NCI-H2196 (cell line): ENCODE data around the gene STIM1.

Experiments
- DNase-seq: peaks from one replicate; lab custom pipeline; 2025; ENCODE audit not compliant: unreplicated experiment; lab: John Stamatoyannopoulos, UW

Gene STIM1

DNA sequence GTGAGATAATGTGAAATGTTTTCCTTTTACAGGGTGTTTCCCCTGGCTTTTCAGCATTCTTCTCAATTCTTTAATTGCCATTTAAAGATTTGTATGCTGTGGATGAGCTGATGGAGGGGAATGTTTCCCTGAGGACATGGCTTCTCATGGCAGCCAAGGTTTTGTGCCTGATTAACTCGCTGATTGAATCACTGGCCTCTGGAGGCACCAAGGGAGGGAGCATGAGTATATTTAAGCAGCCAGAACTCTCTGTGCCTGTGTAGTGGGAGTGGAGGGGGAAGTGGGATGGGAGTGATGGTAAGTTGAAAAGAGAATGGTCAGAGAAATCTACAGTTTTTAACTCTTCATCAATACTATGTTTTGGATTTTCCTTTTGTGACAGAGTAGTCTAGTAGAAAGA is 88.7 kb downstream of the STIM1 start:
- DNase-seq: no peak

DNA sequence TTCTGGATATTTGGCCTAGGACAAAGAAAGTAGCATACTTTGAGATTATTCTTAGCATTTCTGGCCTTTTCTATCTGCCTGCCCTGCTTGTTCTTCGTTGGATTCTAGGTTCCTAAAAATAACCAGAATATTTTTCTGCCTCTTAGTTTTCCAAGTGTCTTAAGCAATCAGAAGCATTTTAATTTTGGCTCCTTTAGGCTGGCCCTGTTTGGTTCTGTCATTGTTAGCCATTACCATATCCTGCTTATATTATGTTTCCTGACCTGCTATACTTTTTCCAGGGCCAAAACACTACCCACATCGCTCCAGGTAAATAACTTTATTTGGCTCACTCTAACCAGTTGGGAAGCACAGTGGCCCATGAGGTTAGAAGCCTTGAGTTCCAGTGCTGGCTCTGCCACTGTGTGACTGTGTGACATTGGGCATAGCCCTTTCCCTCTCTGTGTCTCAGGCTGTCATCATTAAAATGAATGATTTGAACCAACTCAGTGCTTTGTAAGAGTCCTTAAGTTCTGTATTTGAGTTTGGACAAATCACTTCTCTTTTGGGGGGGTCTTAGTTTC is 91.1 kb downstream of the STIM1 start:
- no peak for DNase-seq

DNA sequence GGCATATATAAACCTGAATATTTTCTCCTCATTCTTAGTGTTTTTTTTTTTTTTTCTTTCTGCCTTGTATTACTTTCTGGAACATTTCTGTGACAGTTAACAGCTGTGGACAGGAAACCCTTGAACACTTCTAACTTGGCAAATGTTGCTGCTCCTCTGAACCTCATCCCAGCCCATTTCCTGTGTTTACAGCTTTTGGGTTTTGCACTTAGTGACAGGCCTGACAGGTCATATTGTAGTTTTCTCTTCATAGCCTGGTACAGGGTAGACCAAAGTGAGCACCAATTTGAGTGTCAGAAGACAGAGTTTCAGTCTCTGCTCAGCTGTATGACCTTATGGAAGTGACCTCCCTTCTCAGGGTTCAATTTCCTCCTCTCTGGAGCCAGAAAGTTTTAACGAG is 91.6 kb downstream of the STIM1 start:
- peak; percentile 22 for DNase-seq

DNA sequence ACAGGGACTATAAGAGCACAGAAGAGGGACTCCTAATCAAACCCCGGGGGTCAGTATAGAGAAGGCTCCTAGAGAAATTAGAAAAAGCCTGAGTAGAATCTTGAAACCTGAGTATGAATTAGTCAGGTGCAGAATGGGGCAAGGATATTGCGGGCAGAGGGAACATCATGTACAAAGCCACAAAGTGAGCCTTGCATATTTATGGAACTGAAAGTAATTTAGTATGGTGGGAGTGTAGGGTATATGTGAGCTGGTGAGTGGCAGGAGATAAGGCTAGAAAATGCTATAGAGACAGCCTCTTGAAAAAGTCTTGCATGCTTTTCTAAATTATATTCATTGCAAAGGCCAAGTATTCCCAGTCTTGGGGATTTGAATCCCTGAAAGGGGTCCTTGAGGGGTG is 93.7 kb downstream of the STIM1 start:
- no peak for DNase-seq

DNA sequence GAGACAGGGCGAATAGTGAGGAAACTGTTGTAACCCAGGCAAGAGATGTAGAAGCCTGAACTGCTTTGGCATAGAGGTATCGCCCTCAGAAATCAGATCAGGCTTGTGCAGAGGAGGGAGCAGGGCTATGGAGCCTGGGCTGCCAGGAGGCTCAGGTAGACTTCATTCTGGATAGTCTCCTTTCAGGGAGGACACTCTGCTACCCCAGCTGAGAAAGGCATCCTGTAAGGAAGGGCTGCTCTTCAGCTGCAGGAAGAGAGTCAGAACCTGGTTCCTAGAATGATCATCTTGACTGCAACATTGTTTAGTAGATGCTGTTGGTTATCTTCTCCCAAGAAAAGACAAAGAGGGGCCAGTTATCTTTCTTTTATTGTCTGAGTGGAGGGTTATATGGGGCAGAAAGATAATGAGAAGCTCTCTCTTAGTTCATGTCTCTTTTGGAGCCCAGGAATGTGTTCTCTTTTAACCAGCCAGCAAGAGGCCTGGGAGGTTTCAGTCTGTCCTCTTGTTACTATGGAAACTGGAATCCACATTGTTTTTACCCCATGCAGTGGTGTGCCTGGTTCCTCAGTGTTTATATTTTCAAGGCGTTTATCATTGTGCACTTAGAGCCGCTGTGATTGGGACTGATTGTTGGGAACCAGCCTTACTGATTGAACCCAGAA is 95.7 kb downstream of the STIM1 start:
- no peak for DNase-seq

DNA sequence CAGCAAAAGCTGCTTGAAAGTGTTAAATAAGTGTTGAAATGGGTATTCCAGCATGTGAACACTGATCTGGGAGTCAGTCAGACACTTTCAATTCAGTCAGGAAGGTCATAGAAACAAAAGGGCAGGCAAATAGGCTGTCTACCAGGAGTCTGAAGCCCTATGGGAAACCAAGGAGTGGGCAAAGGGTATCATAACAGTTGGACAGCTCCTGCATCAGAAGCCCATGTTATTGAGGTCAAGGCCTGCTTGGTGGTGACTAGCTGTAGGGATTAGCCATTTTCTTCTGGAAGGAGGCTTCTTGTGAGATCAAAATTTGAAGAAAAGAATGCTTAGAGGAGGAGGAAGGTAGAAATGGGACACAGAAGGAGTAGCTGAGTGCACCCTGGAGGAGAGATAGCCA is 97.3 kb downstream of the STIM1 start:
- no peak for DNase-seq

DNA sequence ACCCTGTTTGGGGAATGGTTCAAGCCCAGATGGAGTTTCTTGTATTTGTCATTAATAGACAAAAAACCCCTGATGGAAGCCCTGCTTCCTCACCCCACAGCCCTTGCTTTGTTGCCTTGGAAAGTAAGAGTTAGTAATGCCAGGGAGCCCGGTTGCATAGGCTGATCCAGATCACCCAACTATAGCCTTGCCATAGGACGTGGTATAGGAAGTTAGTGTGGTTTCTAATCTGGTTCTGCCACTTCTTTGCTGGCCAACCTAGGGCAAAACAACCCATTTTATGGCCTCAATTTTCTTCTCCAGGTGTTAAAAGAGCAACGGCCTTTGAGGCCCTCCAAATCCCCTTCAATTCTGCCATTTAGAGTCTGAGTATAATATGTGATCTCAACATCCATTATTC is 97.9 kb downstream of the STIM1 start:
- DNase-seq: no peak

DNA sequence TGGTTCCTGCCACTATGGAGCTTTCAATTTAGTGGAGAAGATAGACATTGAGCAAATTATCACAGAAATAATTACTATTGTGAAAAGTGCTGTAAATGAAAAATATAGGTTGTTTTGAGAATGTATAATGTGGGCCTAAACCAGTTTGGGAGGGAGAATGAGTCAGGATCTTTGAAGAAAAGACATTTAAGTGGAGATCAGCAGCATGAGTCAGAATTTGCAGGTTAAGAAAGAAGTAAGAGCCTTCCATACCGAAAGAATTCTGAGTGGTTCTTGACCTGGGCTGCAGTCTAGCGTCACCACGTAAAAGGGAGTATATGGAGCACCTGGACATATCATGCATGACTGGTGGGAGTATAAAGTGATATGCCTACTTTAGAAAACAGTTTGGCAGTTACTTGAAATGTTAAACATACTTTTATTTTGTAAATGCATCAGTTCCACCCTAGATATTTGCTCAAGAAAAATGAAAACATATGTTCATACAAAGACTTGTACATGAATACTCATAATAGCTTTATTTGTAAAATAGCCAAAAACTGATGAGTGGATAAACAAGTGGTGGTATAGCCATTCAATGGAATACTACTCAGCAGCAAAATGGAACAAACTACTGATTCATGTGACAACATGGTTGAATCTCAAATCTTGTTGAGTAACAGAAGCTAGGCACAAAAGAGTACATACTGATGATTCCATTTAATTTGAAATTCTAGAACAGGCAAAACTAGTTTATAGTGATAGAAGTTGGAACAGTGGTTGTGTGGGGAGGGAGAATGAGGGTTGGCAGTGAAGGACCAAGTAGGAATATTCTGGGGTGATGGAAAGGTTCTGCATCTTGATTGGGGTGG is 99.2 kb downstream of the STIM1 start:
- DNase-seq: no peak

DNA sequence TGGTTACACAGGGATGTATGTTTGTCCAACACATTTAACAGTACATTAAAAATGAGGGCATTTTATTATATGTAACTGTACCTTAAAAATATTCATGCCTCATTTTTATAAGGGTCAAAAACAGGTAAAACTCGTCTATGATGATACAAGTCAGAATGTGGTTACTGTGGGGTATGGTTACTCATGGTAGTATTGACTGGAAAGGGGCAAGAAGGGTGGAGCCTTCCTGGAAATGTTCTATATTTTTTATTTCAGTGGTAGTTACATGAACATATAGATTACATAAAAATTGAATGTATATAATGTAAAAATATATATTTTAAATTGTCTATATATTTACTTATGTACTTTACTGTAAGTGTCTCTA is 99.8 kb downstream of the STIM1 start:
- DNase-seq: no peak

DNA sequence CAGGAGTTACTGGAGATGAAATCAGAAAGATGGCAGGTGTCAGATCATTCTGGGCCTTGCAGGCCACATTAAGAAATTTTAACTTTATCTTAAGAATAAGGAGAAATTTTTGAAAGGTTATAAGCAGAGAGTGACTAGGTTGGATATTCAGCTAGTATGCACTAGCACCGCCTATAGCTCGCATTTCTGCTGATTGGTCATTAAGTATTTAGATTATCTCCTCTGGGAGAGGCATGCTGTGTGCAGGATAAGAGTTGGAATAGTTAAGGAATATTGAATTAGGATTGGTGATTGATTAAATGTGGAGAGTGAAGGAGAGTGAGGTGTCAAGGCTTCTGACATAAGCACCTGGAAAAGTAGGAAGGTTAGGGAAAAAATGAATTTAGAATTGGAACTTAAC is 100.6 kb downstream of the STIM1 start:
- DNase-seq: no peak

DNA sequence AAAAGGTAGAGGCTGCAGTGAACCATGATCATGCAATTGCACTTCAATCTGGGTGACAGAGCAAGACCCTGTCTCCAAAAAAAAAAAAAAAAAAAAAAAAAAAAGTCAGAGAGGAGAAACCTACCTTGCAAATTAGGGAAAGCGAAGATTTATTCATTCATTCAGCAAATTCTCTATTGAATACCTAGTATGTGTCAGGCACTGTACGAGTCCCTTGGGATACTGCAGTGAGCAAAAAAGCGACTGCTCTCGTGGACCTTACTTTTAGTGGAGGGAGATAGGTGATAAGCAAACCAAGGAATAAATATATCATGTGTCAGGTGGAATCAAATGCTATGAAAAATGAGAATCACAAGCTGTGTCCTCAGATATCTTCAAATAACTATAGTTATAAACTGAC is 101.3 kb downstream of the STIM1 start:
- DNase-seq: no peak

DNA sequence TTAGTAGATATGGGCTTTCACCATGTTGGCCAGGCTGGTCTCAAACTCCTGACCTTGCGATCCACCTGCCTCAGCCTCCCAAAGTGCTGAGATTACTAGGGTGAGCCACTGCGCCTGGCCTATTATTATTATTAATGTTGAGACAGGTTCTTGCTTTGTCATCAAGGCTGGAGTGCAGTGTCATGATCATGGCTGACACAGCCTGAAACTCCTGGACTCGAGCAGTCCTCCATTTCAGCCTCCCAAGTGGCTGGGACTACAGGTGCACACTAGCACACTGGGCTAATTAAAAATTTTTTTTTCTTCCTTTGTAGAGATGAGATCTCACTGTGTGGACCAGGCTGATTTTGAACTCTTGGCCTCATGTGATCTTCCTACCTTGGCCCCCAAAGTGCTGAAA is 102.0 kb downstream of the STIM1 start:
- DNase-seq: no peak

DNA sequence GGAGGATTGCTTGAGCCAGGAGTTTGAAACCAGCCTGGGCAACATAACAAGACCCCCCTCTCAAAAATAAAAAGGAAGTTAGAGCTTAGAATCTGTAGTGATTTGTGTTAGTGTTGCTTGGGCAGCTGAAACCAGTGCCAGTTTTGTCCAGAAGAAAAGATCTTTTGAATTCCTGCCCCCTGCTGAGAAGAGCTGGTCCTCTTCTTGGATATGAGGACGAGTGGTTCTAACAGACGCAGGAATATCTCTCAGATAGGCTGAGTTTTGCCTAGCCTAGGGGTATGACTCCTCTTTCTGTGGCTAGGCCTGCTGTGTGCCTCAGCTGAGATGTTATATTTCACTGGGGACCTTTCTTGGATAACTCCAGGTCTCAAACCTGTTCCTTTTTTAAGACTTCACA is 102.8 kb downstream of the STIM1 start:
- no peak for DNase-seq

DNA sequence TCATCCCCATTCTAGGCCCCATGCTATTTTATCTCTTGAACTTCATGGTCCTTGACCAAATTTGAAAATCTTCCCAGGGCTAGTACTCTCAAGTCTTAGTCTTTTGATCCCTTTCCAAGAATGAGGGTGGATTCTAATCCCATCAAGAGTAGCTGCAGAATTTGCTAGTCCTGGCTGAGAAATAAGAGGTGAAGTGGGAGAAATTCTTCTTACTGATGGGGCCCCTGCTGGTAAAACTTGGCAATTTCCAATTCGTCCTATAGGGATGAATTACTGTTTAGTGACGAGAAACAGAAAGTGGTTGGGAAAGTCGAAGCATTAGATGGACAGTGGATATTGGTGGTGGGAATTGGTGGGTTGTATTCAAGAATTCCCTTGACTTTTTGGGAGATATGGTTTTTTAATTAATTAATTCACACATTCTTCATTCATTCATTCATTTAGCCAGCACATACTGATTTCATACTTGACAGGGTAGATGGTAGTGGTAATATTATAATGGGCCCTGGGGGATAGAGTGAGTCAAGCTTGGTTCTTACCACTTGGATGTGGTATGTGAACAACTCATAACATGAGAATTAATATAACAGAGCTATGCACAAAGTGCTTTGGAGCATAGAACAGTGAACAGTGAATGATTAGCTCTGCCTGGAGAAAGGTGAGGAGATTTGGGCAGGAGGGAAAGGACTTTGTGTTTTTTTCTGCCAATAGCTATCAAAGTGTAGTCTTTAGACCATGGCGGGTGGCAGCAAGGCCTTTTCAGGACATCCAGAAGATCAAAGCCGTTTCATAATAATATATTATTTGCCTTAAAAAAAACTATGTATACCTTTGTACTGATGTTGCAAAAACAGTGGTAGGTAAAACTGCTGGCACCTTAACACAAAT is 103.8 kb downstream of the STIM1 start:
- no peak for DNase-seq

DNA sequence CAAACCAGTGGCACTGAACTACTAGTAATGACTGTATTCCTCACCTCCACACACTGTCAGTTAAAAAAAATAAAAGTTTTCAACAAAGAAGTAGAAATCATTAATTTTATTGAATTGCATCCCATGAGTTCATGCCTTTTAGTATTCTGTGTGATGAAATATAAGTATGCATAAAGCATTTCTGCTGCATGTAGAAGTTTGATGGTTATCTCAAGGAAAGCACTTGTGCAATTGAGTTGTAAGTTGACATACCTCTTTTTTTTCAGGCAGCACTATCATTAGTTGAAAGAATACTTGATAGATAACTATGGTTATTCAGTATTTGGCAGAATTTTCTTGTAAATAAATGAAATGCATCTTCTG is 104.4 kb downstream of the STIM1 start:
- no peak for DNase-seq

DNA sequence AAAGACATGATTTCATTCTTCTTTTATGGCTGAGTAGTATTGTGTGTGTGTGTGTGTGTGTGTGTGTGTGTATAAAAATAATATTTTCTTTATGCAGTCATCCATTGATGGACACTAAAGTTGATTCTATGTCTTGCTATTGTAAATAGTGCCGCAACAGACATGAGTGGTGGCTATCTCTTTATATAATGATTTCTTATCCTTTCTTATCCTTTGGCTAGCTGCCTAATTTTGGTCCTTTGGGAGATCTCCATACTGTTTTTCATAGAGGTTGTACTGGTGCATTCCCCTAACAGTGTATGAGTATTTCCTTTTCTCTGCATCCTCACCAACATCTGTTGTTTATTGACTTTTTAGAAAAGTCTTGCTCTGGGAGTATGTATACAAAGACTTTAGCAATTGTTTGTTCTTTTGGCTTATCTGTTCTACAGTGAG is 107.0 kb downstream of the STIM1 start:
- no peak for DNase-seq

DNA sequence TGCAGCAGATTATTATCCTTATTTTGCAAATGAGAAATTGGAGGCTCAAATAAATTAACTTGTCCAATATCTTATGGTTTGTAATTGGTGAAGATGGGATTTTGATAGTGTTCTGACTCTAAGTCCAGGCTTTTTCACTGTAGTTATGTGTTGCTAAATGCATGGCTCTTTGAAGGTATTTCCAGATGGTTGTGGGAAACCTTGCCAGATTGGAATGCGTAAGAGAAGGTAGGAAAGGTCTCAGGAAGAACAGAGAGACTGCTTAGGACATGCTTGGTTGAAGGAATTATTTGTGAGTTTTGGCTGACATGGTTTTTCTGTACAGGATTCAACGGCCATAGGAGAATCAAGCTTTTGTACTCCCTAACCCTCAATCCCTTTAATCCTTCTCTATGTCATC is 108.6 kb downstream of the STIM1 start:
- no peak for DNase-seq

DNA sequence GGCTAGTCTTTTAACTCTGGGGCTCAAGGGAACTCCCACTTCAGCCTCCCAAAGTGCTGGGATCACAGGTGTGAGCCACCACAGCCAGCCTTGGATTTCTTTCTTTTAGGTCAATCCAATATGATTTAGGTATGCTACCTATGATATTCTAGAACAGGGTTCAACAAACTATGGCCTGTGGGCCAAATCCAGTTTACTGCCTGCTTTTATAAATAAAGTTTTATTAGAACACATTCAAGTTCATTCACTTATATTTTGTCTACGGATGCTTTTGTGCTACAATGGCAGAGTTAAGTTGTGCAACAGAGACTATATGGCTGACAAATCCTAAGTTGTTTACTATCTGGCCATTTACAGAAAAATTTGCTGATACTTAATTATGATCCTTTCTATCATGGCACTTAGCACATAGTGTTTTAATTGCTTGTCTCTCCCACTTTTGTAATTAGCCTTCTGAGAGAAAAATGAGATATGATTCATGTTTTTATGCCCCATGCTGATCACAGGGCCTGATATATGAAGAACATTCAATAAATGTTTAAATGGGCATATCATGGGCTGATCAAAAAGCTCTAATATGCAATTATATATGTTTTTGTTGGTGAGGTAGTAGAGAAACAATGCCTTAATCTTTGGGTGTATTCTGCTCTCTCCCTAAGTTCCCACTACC is 109.6 kb downstream of the STIM1 start:
- DNase-seq: no peak

DNA sequence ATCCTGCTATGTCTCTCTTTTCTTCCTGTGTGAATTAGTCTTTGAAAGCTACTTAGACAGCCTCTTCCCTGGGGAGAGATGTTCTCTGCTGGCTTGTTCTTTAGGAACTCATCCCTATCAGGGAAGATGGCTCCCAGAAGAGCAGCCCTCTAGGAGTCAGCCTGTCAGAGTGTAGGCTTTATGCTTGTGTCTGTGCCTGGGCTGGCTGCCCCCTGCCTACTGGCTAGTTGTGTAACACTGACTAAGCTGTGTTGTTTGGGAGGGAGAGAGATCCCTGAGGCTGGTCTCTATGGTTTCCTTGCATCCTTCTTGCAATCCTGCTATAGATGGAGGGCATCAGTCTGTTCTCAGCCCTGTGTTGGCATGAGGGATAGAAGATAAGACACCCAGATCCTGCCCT is 112.2 kb downstream of the STIM1 start:
- no peak for DNase-seq

DNA sequence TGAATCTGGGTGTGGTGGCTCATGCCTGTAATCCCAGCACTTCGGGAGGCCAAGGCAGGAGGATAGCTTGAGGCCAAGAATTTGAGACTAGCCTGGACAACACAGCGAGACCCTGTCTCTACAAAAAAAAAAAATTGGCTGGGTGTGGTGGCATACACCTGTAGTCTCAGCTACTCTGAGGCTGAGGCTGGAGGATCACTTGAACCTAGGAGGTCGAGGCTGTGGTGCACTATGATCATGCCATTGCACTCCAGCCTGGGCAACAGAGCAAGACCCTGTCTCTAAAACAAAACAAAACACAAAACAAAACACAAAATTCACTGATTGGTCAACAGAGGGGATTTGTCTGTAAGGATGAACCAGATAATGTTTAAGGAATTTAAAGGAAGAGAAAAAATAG is 113.7 kb downstream of the STIM1 start:
- no peak for DNase-seq

DNA sequence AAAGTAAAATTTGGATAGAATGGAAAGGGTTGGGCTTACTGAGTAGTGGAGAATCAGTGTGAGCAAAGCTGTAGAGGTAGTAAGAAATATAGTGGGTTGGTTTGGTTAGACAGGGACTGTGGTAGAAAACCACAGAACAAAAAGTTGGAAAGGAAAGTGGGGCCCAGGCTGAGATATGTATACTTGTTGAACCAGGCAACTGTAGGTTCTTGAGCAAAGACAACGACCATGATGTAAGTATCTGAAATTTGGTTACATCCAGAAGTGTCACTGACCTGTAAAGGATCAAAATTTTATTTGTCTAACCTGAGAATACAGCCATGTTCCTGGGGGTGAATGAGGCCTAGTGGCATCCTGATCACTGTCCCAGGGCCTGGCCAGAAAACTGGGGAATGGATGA is 114.1 kb downstream of the STIM1 start:
- no peak for DNase-seq
